ENCODE measurements around the gene CCT6A.
"Not testable (repeated sequence)": the region's sequence is repeated elsewhere in the genome, so short reads cannot be mapped to it uniquely, and the experiment has no call there.

The CCT6A gene, protein sequence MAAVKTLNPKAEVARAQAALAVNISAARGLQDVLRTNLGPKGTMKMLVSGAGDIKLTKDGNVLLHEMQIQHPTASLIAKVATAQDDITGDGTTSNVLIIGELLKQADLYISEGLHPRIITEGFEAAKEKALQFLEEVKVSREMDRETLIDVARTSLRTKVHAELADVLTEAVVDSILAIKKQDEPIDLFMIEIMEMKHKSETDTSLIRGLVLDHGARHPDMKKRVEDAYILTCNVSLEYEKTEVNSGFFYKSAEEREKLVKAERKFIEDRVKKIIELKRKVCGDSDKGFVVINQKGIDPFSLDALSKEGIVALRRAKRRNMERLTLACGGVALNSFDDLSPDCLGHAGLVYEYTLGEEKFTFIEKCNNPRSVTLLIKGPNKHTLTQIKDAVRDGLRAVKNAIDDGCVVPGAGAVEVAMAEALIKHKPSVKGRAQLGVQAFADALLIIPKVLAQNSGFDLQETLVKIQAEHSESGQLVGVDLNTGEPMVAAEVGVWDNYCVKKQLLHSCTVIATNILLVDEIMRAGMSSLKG

DNA sequence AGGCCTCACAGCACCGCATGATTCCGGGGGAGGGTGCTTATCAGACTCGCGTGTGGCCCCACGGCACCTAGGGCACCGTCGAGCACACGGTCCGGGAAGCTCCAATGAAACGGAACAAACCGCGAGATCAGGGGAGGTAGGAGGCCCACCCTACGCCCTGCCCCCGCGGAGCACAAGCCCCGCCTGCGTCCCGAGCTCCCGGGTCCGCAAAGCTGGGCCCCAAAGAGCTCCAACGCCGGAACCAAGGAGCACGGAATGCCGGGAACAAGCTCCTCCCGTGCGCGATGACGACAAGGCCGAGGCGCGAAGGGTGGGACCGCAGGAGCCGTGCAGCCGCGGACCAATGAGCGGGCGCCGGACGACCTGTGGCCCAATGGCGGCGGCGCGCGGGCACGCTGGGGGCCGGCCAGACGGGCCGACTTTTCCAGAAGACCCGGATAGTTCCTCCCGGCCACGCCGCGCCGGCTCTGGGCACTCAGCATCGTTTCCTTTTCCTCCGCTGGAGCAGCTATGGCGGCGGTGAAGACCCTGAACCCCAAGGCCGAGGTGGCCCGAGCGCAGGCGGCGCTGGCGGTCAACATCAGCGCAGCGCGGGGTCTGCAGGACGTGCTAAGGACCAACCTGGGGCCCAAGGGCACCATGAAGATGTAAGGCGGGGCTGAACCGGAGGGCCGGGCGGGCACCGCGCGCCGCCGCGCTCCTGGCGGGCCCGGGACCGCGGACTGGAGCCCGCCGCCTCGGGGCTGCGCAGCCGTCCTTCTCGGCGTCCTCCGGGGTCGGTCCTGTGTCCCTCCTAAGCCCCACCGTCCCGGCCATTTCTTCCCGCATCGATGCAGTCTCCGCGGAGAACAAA is at the start of gene CCT6A, which contains the start of gene PSPH:
CCT6A (plus strand) TSS at position 427 of the 853 bp plus-strand sequence; CDS start at position 511, 84 bp downstream.
PSPH (minus strand) TSS at position 106 of the 853 bp plus-strand sequence. CDS start 30,232 bp downstream, outside the sequence.
- peak within 1 kb of the TSS; percentile 94 for H3K4me3 ChIP-seq (ENCODE audit: low read depth, low read length)

DNA sequence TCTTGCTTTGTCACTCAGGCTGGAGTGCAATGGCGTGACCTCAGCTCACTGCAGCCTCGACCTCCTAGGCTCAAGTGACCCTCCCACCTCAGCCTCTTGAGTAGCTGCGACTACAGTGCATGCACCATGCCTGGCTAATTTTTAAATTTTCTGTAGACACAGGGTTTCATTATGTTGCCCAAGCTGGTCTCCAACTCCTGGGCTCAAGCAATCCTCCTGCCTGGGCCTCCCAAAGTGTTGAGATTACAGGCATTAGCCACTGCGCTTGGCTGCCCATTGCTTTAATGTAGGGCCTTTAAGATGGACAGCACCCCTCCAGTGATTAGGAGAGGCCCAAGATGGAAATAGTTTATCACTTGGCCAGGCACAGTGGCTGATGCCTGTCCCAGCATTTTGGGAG is 47.8 kb upstream of the CCT6A start:
- H3K4me3 ChIP-seq (ENCODE audit: low read depth, low read length): no peak overlapping the region

DNA sequence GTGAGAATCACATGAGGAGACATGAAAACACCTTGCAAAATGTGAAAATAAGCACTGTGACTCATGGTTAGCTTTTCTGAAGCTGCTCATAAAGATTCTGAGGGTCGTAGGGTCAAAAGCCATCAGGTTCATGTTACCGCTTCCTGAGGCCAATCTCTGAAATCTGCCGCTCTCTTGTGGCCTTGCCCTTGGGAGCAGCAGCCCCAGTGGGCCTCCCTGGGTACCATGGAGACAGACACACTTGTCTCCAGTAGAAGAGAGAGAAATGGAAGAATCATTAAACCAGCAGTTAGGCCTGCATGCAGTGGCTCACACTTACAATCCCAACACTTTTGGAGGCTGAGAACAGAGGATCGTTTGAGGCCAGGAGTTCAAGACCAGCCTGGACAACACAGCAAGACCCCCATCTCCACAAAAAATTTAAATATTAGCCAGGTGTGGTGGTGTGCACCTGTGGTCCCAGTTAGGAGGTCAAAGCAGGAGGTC is 44.4 kb upstream of the CCT6A start:
- H3K4me3 ChIP-seq (ENCODE audit: low read depth, low read length): no peak overlapping the region

DNA sequence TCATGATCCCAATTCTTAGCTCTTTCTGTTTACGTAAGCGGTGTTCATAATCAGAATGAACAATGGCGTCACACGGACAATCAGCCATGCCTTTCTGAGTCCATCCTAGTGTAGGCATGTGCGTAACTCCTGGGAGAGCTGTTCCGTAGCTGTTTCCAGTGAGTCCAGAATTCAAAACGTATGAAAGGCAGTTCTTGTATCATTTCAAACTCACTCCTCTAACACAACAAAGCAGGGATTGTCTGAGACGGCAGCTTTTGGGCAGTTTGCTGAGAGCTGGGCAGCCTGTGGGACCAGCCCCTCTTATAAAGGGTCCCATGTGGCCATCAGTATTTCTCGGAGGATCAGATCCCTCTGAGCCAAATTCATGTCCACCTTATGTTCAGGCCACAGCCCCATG is 43.7 kb upstream of the CCT6A start:
- no peak overlapping the region for H3K4me3 ChIP-seq (ENCODE audit: low read depth, low read length)

DNA sequence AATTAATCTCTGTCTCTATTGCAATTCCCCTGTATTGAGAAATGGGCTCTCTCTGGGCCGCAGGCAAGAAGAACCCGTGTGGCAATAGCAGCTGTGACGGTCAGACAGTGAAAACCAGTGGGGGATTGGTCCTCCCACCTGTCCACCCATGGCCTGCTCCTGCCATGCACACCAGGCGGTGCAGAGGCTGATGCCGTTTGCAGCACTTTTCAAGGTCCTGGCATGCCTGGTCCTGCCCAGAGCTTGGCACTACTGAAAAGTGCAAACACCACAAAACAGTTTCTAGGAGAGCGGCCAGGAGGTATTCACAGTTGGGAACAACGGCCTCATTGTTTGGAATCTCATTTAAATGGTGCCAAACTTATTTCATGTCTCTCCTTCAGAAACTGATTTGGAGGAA is 41.9 kb upstream of the CCT6A start:
- no peak overlapping the region for H3K4me3 ChIP-seq (ENCODE audit: low read depth, low read length)

DNA sequence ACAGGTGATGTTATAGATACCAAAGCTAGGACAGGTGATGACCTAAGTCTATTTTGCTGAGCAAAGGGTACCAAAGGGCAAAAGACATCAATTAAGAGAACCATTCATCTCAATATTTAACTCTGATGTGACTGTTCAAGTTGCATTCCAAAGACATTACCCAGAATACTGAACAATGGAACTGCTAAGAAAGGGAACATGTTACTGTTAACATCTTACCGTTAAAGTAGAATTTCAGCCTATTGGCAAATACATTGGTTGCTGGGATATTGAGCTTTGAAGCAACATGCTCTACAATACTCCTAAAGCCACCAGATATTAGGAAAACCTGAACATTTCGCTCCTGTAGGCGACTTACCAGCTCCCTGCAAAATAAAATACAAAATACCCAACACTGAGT is 34.5 kb upstream of the CCT6A start:
- not testable (repeated sequence) for H3K4me3 ChIP-seq (ENCODE audit: low read depth, low read length)

DNA sequence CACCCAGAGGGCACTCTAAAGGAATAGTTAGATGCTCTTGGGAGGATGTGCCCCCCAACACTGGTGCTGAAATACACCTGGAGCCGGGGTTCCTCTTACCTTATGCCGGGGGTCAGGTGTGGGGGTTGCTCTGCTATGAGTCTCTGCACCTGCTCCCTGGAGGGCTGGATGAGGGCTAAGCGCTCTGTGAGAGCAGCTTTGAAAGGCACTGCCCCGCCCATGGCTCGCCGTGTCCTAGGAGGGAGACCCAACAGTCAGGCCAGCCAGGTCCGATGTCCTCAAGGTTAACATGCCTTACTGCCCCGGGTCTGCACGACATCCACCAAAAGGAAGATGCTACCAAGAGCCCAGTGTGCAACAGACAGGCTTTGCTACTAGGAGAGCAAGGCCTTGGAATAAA is 32.1 kb upstream of the CCT6A start:
- H3K4me3 ChIP-seq (ENCODE audit: low read depth, low read length): no peak overlapping the region

DNA sequence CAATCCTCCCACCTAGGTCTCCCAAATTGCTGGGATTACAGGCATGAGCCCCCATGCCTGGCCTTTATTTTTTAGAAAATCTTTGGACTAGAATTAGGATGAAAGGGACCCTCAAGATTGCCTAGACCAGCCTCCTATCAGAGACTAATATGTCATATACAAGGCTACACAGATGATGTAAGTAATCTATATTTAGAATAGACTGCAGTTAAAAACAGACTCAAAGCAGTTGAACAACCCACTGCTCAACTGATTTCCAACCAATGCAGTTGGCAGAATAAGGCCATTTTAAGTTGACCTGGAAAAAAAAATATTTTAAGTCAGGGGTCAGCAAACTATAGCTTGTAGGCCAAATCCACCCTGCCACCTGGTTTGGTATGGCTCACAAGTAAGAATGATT is 28.1 kb upstream of the CCT6A start:
- H3K4me3 ChIP-seq (ENCODE audit: low read depth, low read length): no peak overlapping the region

DNA sequence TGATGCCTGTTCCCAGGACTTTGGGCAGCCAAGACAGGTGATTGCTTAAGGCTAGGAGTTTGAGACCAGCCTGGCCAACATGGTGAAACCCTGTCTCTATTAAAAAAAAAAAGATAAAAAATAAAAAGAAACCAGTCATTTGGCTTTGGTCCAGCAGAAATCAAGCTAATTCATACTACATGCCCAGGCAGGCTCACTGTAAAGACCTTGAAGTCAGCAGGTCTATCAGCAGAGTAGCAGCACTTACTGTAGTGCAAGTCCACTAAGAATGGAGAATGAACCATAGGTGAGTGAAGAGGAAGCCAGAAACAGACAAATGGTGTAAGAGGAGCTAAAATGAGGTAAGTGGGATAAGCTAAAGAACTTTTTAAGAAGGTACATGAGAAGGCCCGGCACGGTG is 25.0 kb upstream of the CCT6A start:
- no peak overlapping the region for H3K4me3 ChIP-seq (ENCODE audit: low read depth, low read length)

DNA sequence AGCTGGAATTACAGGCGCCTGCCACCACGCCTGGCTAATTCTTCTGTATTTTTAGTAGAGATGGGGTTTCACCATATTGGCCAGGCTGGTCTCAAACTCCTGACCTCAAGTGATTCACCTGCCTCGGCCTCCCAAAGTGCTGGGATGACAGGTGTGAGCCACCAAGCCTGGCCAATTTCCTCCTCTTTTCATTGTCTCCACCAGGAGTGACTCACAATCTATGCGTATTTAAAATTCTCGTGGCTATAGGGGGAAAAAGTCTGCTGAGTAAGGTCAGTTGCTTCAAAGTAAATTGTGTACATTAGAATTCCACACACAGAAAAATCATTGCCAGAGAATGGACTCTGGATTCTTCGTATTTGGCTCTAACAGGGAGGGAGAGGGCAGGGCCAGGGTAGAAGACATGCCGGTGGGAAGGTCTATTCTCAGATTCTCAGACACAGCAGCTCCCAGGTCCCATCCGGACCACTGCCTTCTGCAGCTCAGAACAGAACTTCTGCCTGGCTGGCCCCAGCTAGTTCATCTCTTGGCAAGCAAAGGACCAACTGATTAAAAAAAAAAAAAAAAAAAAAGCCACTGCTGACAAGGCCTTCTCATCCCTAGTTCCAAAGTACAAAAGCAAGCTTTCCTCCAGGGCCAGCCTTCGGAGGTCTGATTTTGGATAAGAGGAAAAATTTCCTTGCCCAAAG is 22.5 kb upstream of the CCT6A start:
- no peak overlapping the region for H3K4me3 ChIP-seq (ENCODE audit: low read depth, low read length)

DNA sequence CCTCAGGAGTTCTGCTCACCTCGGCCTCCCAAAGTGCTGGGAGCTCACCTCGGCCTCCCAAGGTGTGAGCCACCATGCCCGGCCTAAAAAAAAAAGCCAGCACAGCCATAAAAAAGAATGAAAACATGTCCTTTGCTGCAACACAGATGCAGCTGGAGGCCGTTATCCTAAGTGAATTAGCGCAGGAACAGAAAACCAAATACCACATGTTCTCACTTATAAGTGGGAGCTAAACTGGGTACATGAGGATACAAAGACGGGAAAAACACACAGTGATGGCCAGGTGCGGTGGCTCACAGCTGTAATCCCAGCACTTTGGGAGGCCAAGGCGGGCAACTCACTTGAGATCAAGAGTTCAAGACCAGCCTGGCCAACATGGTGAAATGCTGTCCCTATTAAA is 21.2 kb upstream of the CCT6A start:
- H3K4me3 ChIP-seq (ENCODE audit: low read depth, low read length): no peak overlapping the region

DNA sequence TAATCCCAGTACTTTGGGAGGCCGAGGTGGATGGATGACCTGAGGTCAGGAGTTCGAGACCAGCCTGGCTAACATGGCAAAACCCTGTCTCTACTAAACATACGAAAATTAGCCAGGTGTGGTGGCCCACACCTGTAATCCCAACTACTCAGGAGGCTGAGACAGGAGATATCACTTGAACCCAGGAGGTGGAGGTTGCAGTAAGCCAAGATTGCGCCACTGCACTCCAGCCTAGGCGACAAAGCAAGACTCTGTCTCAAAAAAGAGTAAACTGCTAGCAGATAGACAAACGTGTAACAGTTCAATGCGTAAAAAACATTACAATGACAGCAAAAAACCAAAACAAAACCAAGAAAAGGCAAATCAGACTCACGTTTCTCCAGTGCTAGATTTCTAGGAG is 20.0 kb upstream of the CCT6A start:
- H3K4me3 ChIP-seq (ENCODE audit: low read depth, low read length): not testable (repeated sequence)

DNA sequence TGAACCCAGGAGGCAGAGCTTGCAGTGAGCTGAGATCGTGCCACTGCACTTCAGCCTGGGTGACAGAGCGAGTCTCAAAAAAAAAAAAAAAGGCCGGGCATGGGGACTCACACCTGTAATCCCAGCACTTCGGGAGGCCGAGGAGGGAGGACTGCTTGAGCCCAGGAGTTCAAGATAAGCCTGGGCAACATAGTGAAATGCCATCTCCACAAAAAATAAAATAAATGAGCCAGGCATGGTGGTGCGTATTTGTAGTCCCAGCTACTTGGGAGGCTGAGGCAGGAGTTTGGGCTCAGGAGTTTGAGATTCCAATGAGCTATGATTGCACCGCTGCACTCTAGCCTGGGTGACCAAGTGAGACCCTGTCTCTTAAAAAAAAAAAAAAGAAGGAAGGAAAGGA is 19.0 kb upstream of the CCT6A start:
- peak overlapping the region; percentile 1 for H3K4me3 ChIP-seq (ENCODE audit: low read depth, low read length)

DNA sequence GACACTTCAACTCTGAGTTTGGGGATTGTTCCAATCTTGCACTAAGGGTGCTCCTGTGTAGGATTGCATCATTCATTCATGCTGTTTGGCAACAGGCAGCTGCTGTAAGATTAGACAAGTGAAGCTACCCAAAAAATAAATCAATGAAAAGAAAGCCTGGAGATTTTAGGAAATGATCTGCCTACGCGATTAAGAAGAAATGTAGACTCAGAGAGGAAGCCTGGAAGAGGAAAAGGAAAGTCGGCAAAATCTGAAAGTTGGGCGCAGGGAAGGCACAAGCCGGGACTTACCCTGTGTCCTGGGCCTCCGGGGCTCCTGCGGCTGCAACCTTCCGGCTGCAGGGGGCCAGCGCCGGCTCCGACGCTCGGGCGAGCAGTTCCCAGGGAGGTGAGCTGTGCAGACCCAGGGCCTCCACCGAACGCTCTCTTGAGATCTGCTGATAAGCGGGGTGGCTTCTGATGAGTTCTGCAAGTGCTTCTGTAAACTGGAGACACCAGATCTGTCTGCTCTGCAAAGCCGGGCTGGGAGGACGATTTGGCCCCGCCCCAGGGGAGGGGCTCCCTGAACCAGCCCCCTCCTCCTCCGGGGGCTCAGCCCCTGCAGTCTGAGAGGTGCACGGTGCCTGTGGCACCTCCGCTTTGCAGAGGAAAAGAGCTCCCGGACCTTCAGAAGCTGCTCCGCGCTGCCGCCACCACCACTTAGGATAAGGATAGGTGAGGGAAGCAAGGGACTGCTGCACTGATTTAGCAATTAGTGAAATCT is 17.7 kb upstream of the CCT6A start:
- peak overlapping the region; percentile 83 for H3K4me3 ChIP-seq (ENCODE audit: low read depth, low read length)

DNA sequence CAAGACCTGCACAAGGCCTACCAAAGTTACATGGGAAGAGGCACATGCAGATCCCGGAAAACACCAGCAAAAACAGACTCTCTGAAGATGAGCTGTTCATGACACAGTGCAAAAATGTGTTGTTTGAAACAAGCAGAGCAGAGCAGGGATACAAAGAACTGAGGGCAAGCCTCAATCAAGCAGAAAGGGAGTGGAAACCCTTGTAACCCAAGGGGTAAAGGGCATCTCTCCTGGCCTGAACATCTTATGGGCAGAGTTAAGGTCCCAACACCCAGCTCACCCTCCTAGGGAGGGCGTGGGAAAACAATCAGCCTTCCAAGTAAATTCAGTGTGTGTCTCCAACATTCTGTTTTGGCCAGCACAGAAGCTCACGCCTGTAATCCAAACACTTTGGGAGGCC is 10.8 kb upstream of the CCT6A start:
- H3K4me3 ChIP-seq (ENCODE audit: low read depth, low read length): no peak overlapping the region

DNA sequence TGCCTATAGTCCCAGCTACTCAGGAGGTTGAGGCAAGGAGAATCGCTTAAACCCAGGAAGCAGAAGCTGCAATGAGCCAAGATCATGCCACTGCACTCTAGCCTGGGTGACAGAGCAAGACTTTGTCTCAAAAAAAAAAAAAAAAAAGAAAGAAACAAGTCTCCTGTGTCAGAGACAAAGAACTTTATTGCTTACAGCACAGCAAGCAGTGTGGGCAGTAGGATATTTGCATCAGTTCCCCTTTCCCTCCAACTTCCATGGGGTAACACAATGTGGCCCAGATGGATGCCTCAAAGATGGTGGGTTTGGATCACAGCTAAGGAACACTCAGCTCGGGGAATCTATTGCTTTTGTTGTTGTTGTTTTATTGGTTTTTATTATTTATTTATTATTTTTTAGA is 5.8 kb upstream of the CCT6A start:
- not testable (repeated sequence) for H3K4me3 ChIP-seq (ENCODE audit: low read depth, low read length)

DNA sequence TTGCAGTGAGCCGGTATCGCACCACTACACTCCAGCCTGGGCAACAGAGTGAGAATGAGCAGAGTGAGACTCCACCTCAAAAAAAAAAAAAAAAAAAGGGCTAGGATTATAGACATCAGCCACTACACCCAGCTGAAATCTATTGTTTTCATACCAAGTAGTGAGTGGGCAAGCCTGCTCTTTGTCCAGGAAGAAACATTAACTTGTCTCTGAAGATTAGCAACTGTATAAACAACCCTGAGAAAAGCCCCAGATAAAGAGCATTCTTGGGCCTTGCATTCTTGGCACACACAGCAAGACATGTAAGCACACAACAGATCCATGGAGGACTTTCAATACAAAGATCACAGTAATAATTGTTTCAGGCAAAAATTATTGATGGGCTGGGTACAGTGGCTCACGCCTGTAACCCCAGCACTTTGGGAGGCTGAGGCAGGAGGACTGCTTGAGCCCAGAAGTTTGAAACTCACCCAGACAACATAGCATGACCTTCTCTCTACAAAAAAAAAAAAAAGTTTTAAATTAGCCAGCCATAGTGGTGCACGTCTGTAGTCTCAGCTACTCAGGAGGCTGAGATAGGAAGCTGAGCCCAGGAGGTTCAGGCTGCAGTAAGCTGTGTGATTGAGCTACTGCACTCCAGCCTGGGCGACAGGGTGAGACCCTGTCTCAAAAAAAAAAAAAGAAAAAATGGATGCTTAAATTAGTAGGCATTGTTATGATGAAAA is 4.7 kb upstream of the CCT6A start:
- H3K4me3 ChIP-seq (ENCODE audit: low read depth, low read length): no peak overlapping the region

DNA sequence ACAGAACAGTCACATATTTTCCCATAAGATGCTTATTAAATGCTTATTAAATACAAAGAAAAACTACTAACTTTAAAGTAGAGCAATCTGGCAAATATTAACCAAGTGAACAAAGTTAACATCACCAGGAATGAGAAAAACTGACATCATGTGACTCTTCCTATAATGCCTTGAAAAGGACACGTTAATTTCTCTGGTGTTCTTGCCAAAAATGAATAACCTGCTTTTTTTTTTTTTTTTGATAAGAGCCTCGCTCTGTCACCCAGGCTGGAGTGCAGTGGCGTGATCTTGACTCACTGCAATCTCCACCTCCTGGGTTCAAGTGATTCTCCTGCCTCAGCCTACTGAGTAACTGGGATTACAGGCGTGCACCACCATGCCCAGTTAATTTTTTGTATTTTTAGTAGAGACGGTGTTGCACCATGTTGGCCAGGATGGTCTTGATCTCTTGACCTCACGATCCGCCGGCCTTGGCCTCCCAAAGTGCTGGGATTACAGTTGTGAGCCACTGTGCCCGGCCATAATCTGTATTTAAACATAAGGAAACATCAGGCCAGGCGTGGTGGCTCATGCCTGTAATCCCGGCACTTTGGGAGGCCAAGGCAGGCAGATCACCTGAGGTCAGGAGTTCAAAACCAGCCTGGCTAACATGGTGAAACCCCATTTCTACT is 4.0 kb upstream of the CCT6A start:
- H3K4me3 ChIP-seq (ENCODE audit: low read depth, low read length): not testable (repeated sequence)

DNA sequence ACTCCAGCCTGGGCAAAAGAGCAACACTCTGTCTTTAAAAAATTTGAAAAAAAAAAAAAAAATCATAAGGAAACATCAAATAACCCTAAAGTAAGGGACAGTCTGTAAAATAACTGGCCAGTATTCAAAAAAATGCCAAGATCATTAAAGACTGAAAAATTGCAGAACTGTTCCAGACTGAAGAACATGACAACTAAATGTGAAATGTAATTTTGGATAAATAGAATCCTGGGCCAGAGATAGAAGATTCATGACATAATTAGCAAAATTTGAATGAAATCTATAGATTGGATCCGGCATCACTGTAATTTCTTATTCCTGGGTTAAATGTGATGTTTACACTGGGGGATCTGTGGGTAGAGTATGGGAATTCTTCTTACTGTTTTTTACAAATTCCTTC is 3.3 kb upstream of the CCT6A start:
- H3K4me3 ChIP-seq (ENCODE audit: low read depth, low read length): no peak overlapping the region
